ENCODE data around the gene RETREG1.

RETREG1 gene

GRCh38 chr5:16586556-16586955 is 30.2 kb downstream of the RETREG1 start:
- H3K9ac ChIP-seq (ENCODE audit: low read depth in 1 of 2, low read length in 2 of 2): no peak overlapping the region
- H3K9me3 ChIP-seq (ENCODE audit: control insufficient read depth in 1 of 2, low read length in 2 of 2): no peaks in the 10 kb centered on the region
- H3K36me3 ChIP-seq (ENCODE audit: control insufficient read depth in 1 of 2, insufficient read depth in 2 of 2, low read length in 2 of 2): no peaks in the 10 kb centered on the region
- H3K27ac ChIP-seq (ENCODE audit: low read depth, low read length): no peak overlapping the region
- H3K4me1 ChIP-seq (ENCODE audit: control insufficient read depth in 1 of 2, insufficient read depth in 2 of 2, low read length in 2 of 2): peaks cover 0 to 3% of the 10 kb centered on the region in 2 donors
- no peak overlapping the region for H3K4me3 ChIP-seq (ENCODE audit: low read depth in 1 of 2, low read length in 2 of 2)
- no peaks in the 10 kb centered on the region for H3K27me3 ChIP-seq (ENCODE audit: control insufficient read depth in 1 of 2, insufficient read depth in 2 of 2, low read length in 2 of 2)

- no peaks in the 10 kb centered on the region for H3K36me3 ChIP-seq (ENCODE audit: control insufficient read depth in 1 of 2, insufficient read depth in 2 of 2, low read length in 2 of 2)
- H3K9me3 ChIP-seq (ENCODE audit: control insufficient read depth in 1 of 2, low read length in 2 of 2): no peaks in the 10 kb centered on the region
- H3K4me3 ChIP-seq (ENCODE audit: low read depth in 1 of 2, low read length in 2 of 2): no peak overlapping the region
- H3K9ac ChIP-seq (ENCODE audit: low read depth in 1 of 2, low read length in 2 of 2): no peak overlapping the region
- no peak overlapping the region for H3K27ac ChIP-seq (ENCODE audit: low read depth, low read length)
- peaks cover 0 to 3% of the 10 kb centered on the region in 2 donors for H3K4me1 ChIP-seq (ENCODE audit: control insufficient read depth in 1 of 2, insufficient read depth in 2 of 2, low read length in 2 of 2)
- H3K27me3 ChIP-seq (ENCODE audit: control insufficient read depth in 1 of 2, insufficient read depth in 2 of 2, low read length in 2 of 2): no peaks in the 10 kb centered on the region
Measured at GRCh38 chr5:16585041-16585667, 31.6 kb downstream of the RETREG1 start.

DNA sequence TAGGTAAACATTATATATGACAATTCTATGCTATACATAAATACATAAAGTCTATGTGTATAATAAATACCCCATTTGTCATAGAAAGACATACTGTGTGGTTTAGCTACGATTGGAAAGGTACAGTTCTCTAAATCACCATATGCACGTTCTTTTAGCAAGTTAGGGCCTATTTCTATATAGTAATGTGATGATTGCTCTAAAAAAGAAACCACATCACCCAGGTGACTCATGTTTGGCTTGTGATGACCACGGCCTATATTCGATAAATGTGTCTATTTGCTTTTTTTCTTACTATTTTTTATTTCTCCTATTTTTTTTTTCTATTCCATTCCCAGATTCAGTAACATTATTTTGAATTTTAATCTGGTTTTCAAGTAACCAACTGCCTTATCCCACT is 34.7 kb downstream of the RETREG1 start:
- Histone ChIP-seq H3K9ac (ENCODE audit: low read depth in 1 of 2, low read length in 2 of 2) (no peak overlapping the region), H3K4me1 (ENCODE audit: control insufficient read depth in 1 of 2, insufficient read depth in 2 of 2, low read length in 2 of 2) (peaks cover 0 to 3% of the 10 kb centered on the region in 2 donors), H3K4me3 (ENCODE audit: low read depth in 1 of 2, low read length in 2 of 2) (no peak overlapping the region), H3K9me3 (ENCODE audit: control insufficient read depth in 1 of 2, low read length in 2 of 2) (no peaks in the 10 kb centered on the region), H3K27me3 (ENCODE audit: control insufficient read depth in 1 of 2, insufficient read depth in 2 of 2, low read length in 2 of 2) (no peaks in the 10 kb centered on the region), H3K36me3 (ENCODE audit: control insufficient read depth in 1 of 2, insufficient read depth in 2 of 2, low read length in 2 of 2) (no peaks in the 10 kb centered on the region), H3K27ac (ENCODE audit: low read depth, low read length) (no peak overlapping the region)

- no peak overlapping the region for H3K27ac ChIP-seq (ENCODE audit: low read depth, low read length)
- H3K4me3 ChIP-seq (ENCODE audit: low read depth in 1 of 2, low read length in 2 of 2): no peak overlapping the region
- no peaks in the 10 kb centered on the region for H3K36me3 ChIP-seq (ENCODE audit: control insufficient read depth in 1 of 2, insufficient read depth in 2 of 2, low read length in 2 of 2)
- no peaks in the 10 kb centered on the region for H3K27me3 ChIP-seq (ENCODE audit: control insufficient read depth in 1 of 2, insufficient read depth in 2 of 2, low read length in 2 of 2)
- H3K4me1 ChIP-seq (ENCODE audit: control insufficient read depth in 1 of 2, insufficient read depth in 2 of 2, low read length in 2 of 2): peaks cover 0 to 3% of the 10 kb centered on the region in 2 donors
- H3K9ac ChIP-seq (ENCODE audit: low read depth in 1 of 2, low read length in 2 of 2): no peak overlapping the region
- H3K9me3 ChIP-seq (ENCODE audit: control insufficient read depth in 1 of 2, low read length in 2 of 2): no peaks in the 10 kb centered on the region
Measured at GRCh38 chr5:16580382-16580781, 36.4 kb downstream of the RETREG1 start.

DNA sequence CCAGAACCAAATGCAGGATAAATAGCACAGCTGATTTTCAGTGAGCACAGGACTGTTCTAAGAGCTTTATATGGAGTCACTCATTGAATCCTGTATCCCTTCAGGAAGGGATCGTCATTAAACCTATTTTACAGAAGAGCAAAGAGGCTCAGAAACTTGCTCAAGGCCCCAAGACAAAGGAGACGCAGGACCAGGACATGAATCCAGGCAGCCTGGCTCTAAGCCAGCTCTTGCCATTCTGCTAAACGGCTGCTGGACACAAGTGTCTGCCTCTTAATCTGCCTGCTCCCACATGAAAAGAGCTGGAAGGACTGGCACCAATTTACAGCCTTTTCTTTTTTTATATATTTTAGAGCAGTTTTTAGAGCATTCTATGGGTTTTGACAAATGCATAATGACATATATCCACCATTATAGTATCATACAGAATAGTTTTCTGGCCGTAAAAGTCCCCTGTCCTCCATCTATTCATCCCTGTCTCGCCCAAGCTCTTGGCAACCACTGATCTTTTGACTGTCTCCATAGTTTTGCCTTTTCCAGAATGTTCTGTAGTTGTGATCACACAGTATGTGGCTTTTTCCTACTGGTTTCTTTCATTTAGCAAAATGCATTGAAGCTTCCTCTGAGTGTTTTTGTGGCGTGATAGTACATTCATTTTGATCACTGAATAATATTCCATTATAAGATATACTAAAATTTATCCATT is 37.5 kb downstream of the RETREG1 start:
- no peaks in the 10 kb centered on the region for H3K9me3 ChIP-seq (ENCODE audit: control insufficient read depth in 1 of 2, low read length in 2 of 2)
- H3K27me3 ChIP-seq (ENCODE audit: control insufficient read depth in 1 of 2, insufficient read depth in 2 of 2, low read length in 2 of 2): no peaks in the 10 kb centered on the region
- H3K36me3 ChIP-seq (ENCODE audit: control insufficient read depth in 1 of 2, insufficient read depth in 2 of 2, low read length in 2 of 2): no peaks in the 10 kb centered on the region
- H3K4me1 ChIP-seq (ENCODE audit: control insufficient read depth in 1 of 2, insufficient read depth in 2 of 2, low read length in 2 of 2): peaks cover 0 to 1% of the 10 kb centered on the region in 2 donors
- no peak overlapping the region for H3K27ac ChIP-seq (ENCODE audit: low read depth, low read length)
- no peak overlapping the region for H3K9ac ChIP-seq (ENCODE audit: low read depth in 1 of 2, low read length in 2 of 2)
- H3K4me3 ChIP-seq (ENCODE audit: low read depth in 1 of 2, low read length in 2 of 2): no peak overlapping the region

GRCh38 chr5:16578474-16578883 is 38.3 kb downstream of the RETREG1 start:
- Histone ChIP-seq H3K9me3 (ENCODE audit: control insufficient read depth in 1 of 2, low read length in 2 of 2) (no peaks in the 10 kb centered on the region), H3K27ac (ENCODE audit: low read depth, low read length) (no peak overlapping the region), H3K27me3 (ENCODE audit: control insufficient read depth in 1 of 2, insufficient read depth in 2 of 2, low read length in 2 of 2) (no peaks in the 10 kb centered on the region), H3K36me3 (ENCODE audit: control insufficient read depth in 1 of 2, insufficient read depth in 2 of 2, low read length in 2 of 2) (no peaks in the 10 kb centered on the region), H3K9ac (ENCODE audit: low read depth in 1 of 2, low read length in 2 of 2) (no peak overlapping the region), H3K4me1 (ENCODE audit: control insufficient read depth in 1 of 2, insufficient read depth in 2 of 2, low read length in 2 of 2) (peaks cover 0 to 6% of the 10 kb centered on the region in 2 donors), H3K4me3 (ENCODE audit: low read depth in 1 of 2, low read length in 2 of 2) (no peak overlapping the region)

DNA sequence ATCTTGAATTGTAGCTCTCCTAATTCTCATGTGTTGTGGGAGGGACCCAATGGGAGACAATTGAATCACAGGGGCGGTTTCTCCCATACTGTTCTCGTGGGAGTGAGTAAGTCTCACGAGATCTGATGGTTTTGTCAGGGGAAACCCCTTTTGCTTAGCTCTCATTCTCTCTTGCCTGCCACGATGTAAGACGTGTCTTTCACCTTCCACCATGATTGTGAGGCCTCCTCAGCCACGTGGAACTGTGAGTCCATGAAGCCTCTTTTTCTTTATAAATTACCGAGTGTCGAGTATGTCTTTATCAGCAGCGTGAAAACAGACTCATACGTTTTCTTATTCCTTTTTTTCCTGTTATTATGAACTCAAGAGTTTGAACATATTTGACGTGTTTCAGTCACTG is 39.1 kb downstream of the RETREG1 start:
- no peak overlapping the region for H3K27ac ChIP-seq (ENCODE audit: low read depth, low read length)
- H3K27me3 ChIP-seq (ENCODE audit: control insufficient read depth in 1 of 2, insufficient read depth in 2 of 2, low read length in 2 of 2): no peaks in the 10 kb centered on the region
- H3K4me1 ChIP-seq (ENCODE audit: control insufficient read depth in 1 of 2, insufficient read depth in 2 of 2, low read length in 2 of 2): peaks cover 0 to 6% of the 10 kb centered on the region in 2 donors
- H3K9ac ChIP-seq (ENCODE audit: low read depth in 1 of 2, low read length in 2 of 2): no peak overlapping the region
- H3K36me3 ChIP-seq (ENCODE audit: control insufficient read depth in 1 of 2, insufficient read depth in 2 of 2, low read length in 2 of 2): no peaks in the 10 kb centered on the region
- no peak overlapping the region for H3K4me3 ChIP-seq (ENCODE audit: low read depth in 1 of 2, low read length in 2 of 2)
- H3K9me3 ChIP-seq (ENCODE audit: control insufficient read depth in 1 of 2, low read length in 2 of 2): no peaks in the 10 kb centered on the region

GRCh38 chr5:16574789-16575721 is 41.7 kb downstream of the RETREG1 start:
- Histone ChIP-seq H3K9me3 (ENCODE audit: control insufficient read depth in 1 of 2, low read length in 2 of 2) (no peaks in the 10 kb centered on the region), H3K9ac (ENCODE audit: low read depth in 1 of 2, low read length in 2 of 2) (no peak overlapping the region), H3K4me1 (ENCODE audit: control insufficient read depth in 1 of 2, insufficient read depth in 2 of 2, low read length in 2 of 2) (peaks cover 0 to 6% of the 10 kb centered on the region in 2 donors), H3K36me3 (ENCODE audit: control insufficient read depth in 1 of 2, insufficient read depth in 2 of 2, low read length in 2 of 2) (no peaks in the 10 kb centered on the region), H3K27ac (ENCODE audit: low read depth, low read length) (no peak overlapping the region), H3K4me3 (ENCODE audit: low read depth in 1 of 2, low read length in 2 of 2) (no peak overlapping the region), H3K27me3 (ENCODE audit: control insufficient read depth in 1 of 2, insufficient read depth in 2 of 2, low read length in 2 of 2) (no peaks in the 10 kb centered on the region)

DNA sequence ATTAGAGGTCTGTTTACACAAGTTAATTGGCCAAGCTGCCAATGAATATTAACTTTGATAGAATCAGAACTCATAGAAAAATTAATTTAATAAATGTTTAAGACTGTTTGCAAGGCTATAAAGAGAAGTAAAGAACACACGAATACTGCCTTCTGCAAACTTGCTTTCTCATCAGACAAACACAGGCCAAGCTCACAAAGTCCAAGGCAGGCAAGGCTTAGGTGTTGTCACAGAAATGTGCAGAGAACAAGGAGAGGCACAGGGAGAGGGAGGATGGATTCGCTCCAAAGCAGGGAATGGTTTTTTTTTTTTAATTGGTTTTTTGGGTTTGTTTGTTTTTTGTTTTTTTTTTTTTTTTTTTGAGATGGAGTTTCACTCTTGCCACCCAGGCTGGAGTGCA is 43.4 kb downstream of the RETREG1 start:
- Histone ChIP-seq H3K36me3 (ENCODE audit: control insufficient read depth in 1 of 2, insufficient read depth in 2 of 2, low read length in 2 of 2) (no peaks in the 10 kb centered on the region), H3K9ac (ENCODE audit: low read depth in 1 of 2, low read length in 2 of 2) (no peak overlapping the region), H3K4me3 (ENCODE audit: low read depth in 1 of 2, low read length in 2 of 2) (no peak overlapping the region), H3K9me3 (ENCODE audit: control insufficient read depth in 1 of 2, low read length in 2 of 2) (no peaks in the 10 kb centered on the region), H3K27ac (ENCODE audit: low read depth, low read length) (no peak overlapping the region), H3K4me1 (ENCODE audit: control insufficient read depth in 1 of 2, insufficient read depth in 2 of 2, low read length in 2 of 2) (peaks cover 0 to 6% of the 10 kb centered on the region in 2 donors), H3K27me3 (ENCODE audit: control insufficient read depth in 1 of 2, insufficient read depth in 2 of 2, low read length in 2 of 2) (no peaks in the 10 kb centered on the region)

Measured in duodenal mucosa (tissue), 2 donors.